ENCODE measurements around the gene TIE1.

DNA sequence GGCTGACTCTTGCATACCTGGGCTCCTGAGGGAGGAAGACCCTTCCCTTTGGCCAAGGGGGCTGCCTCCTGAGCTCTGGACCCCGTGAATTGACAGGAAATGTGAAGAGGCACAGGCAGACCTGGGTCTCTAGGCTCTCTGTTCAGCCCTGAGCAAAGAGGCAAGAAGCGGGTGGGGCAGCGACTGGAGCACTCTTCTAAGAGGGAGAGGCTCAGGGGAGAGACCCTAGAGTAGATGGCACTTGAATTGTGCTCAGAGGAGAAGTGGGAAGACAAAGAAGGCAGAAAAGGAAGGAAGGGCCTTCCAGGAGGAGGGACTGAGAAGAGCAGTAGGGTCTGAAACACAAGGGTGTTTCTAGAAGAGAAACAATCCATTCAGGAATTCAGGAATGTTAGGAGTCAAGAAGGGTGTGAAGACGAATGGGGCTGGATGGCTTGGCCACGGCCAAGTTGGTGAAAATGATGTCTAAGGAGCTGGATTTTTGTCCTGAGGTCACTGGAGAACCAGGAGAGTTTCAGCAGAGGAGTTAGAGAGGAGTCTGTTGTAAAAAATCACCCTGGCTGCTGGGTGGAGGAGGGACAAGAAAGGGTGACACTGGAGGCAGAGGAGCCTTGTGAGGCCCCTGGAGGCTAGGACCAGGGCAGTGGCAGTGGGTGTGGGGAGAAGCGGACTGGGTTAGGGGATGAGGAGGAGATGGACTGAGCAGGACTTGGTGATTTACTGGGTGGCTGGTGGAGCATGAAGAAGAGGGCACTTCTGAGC is 5.3 kb downstream of the TIE1 start:
- TF ChIP-seq POLR2AphosphoS5 (IDR thresholded peaks at IDR 0.05; ENCODE audit: borderline replicate concordance, low read depth, low read length), result no peak
- no peak for TF ChIP-seq EZH2 (IDR thresholded peaks at IDR 0.05)
- TF ChIP-seq FOXP2 (optimal IDR thresholded peaks at IDR 0.05; ENCODE audit: control extremely low read depth, extremely low read length, insufficient read depth), result no peak
